Caco-2 (cell line): ENCODE data around the gene BEST1. TPM values are rescaled to one million over a fixed set of nuclear protein-coding genes. Genes with fewer than 3 reads are reported as not detected.

Experiments used
- BruUV-seq: library from RNA; stranded (reverse); fragments of 400-500 nt; replicated peaks from 2 replicates; lab custom pipeline; 2021; lab: Mats Ljungman, UMichigan
- CTCF ChIA-PET: fragments of 300-600 bp; sonication (Branson Sonifier 250); formaldehyde crosslinking; loops from one replicate; lab custom pipeline; 2022; ENCODE audit warnings: antibody characterized with exemption; lab: Charles Lee
- POLR2A ChIA-PET: fragments of 300-600 bp; sonication (Branson Sonifier 250); formaldehyde crosslinking; loops from one replicate; lab custom pipeline; 2022; ENCODE audit warnings: antibody characterized with exemption; lab: Charles Lee
- DNase-seq, 2 experiments: peaks; one replicate each; pipeline versions ENCODE4 v3.0.0 to v3.0.0-alpha.2; 2020 to 2022
- H3K27me3 ChIP-seq: replicated peaks from 2 replicates; pipeline ENCODE4 v1.6.0; 2011; ENCODE audit warnings: low read length; ENCODE audit not compliant: control insufficient read depth, insufficient read depth
- H3K36me3 ChIP-seq: 2 replicates; pipeline ENCODE4 v1.5.1; 2011; ENCODE audit warnings: low read length; ENCODE audit not compliant: control insufficient read depth, insufficient read depth
- H3K4me1 ChIP-seq: fragments of 250-450 bp; sonication (Bioruptor Pico); 2 replicates; pipeline ENCODE4 v1.5.1; 2020; ENCODE audit warnings: mild to moderate bottlenecking
- H3K4me3 ChIP-seq: 2 replicates; pipeline ENCODE4 v1.5.1; 2011; ENCODE audit warnings: low read depth, mild to moderate bottlenecking, control low read depth, low read length
- H3K9me3 ChIP-seq: fragments of 250-450 bp; sonication (Bioruptor Pico); 2 replicates; pipeline ENCODE4 v1.5.1; 2020; ENCODE audit warnings: mild to moderate bottlenecking, moderate library complexity
- H3K27ac Mint-ChIP-seq: one replicate; pipeline ENCODE4 v1.8.0; 2022; ENCODE audit warnings: mixed read lengths; ENCODE audit not compliant: unreplicated experiment
- H3K27me3 Mint-ChIP-seq: one replicate; pipeline ENCODE4 v1.8.0; 2022; ENCODE audit warnings: mixed read lengths; ENCODE audit not compliant: insufficient read depth, unreplicated experiment
- H3K36me3 Mint-ChIP-seq: one replicate; pipeline ENCODE4 v1.8.0; 2022; ENCODE audit warnings: mild to moderate bottlenecking, mixed read lengths; ENCODE audit not compliant: insufficient read depth, unreplicated experiment
- H3K4me1 Mint-ChIP-seq: one replicate; pipeline ENCODE4 v1.8.0; 2022; ENCODE audit warnings: low read depth, mixed read lengths; ENCODE audit not compliant: unreplicated experiment
- H3K4me3 Mint-ChIP-seq: one replicate; pipeline ENCODE4 v1.8.0; 2022; ENCODE audit warnings: mild to moderate bottlenecking, moderate library complexity, mixed read lengths; ENCODE audit not compliant: unreplicated experiment
- H3K9me3 Mint-ChIP-seq: one replicate; pipeline ENCODE4 v1.8.0; 2022; ENCODE audit warnings: mixed read lengths; ENCODE audit not compliant: unreplicated experiment
- CTCF ChIP-seq, 2 experiments: fragments of 200-600 bp in 1 of 2; IDR thresholded peaks; 1 replicate in 1 of 2; 2 replicates in 1 of 2; pipeline versions ENCODE4 v1.5.1 to v1.8.0; 2011 to 2022; ENCODE audit warnings: antibody characterized with exemption in 1 of 2, control low read depth in 1 of 2, inconsistent platforms in 1 of 2, low read depth in 1 of 2, low read length in 1 of 2, mild to moderate bottlenecking in 1 of 2, moderate library complexity in 1 of 2; ENCODE audit not compliant: insufficient read depth in 1 of 2, severe bottlenecking in 1 of 2, unreplicated experiment in 1 of 2
- intact Hi-C: fragments of 100-400 bp; cut with micrococcal nuclease; formaldehyde crosslinking; loops from one replicate; pipeline ENCODE4 v1.10.0; 2022; ENCODE audit not compliant: unreplicated experiment
- total RNA-seq: library from RNA; stranded (reverse); gene quantifications from 2 replicates; pipeline ENCODE4 v1.2.3, GENCODE V29; 2022

Gene BEST1
- total RNA-seq, 1 experiment from 2014 or later = 6.7 TPM

DNA sequence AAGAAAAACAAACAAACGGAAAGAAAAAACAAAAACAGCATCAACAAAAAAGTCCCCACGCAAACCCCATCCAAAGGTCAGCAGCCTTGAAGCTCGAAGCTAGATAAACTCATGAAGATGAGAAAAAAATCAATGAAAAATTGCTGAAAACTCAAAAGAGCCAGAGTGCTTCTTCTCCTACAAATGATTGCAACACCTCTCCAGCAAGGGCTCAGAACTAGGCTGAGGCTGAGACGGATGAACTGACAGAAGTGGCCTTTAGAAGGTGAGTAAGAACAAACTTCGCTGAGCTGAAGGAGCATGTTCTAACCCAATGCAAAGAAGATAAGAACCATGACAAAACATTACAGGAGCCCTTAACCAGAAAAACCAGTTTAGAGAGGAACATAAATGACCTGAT, 35.7 kb downstream of the BEST1 start:
- H3K9me3 ChIP-seq = no peaks in the 10 kb centered on the region
- Mint-ChIP-seq H3K4me1 (peaks cover 14% of the 10 kb centered on the region), H3K27me3 (no peaks in the 10 kb centered on the region), H3K4me3 (peak overlapping the region; percentile 52), H3K9me3 (peaks cover 37% of the 10 kb centered on the region), H3K27ac (peak overlapping the region; percentile 85), H3K36me3 (peaks cover 17% of the 10 kb centered on the region)
- no peak for TF ChIP-seq CTCF (IDR thresholded peaks at IDR 0.05; ENCODE audit: insufficient read depth in 1 of 2, low read depth in 1 of 2, low read length in 1 of 2, severe bottlenecking in 1 of 2, unreplicated experiment in 1 of 2)
- peak; percentile 84 to 87 for DNase-seq
- no TSS peak for BruUV-seq
- ChIA-PET POLR2A (interaction anchor here (0.6 to 1.9 kb wide), 5 partner anchors 9 to 36 kb away, joined by 3 to 25 read pairs (median 5); partner anchors contain the start of gene FTH1), CTCF (interaction anchor here (0.6 to 1.3 kb wide), 7 partner anchors 13 to 96 kb away, joined by 3 to 5 read pairs (median 4); no protein-coding TSS in a partner anchor)
- intact Hi-C loops = loop anchor here (1.0 to 5.0 kb wide), 4 partner anchors 13 to 68 kb away; no protein-coding TSS in a partner anchor
- H3K36me3 ChIP-seq = no peaks in the 10 kb centered on the region
- peaks cover 22% of the 10 kb centered on the region for H3K4me1 ChIP-seq
- H3K27me3 ChIP-seq = no peaks in the 10 kb centered on the region
- no peak overlapping the region for H3K4me3 ChIP-seq

DNA sequence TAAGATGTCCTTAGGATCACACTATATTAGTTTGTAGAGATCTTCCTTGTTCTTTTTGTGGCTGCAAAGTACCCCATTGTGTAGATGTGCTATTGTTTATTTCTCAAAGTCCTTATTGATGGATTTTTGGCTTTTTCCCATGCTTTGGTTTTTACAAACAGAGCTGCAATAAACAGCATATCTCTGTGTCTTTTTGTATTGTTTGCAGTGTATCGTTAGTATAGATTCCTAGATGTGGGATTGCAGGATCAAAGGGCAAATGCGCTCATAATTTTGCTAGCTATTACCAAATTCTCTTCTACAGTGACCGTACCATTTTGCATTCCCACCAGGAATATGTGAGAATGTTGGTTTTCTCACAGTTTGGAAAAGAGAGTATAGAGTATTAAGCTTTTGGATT, 44.8 kb downstream of the BEST1 start:
- H3K9me3 ChIP-seq = peaks cover 16% of the 10 kb centered on the region
- no peaks in the 10 kb centered on the region for H3K27me3 ChIP-seq
- Mint-ChIP-seq H3K4me3 (no peak overlapping the region), H3K4me1 (peaks cover 7% of the 10 kb centered on the region), H3K27me3 (no peaks in the 10 kb centered on the region), H3K9me3 (peaks cover 20% of the 10 kb centered on the region), H3K36me3 (peaks cover 10% of the 10 kb centered on the region), H3K27ac (no peak overlapping the region)
- ChIA-PET POLR2A (no interaction called here), CTCF (no interaction called here)
- no peak for TF ChIP-seq CTCF (IDR thresholded peaks at IDR 0.05; ENCODE audit: insufficient read depth in 1 of 2, low read depth in 1 of 2, low read length in 1 of 2, severe bottlenecking in 1 of 2, unreplicated experiment in 1 of 2)
- H3K4me1 ChIP-seq = no peaks in the 10 kb centered on the region
- H3K4me3 ChIP-seq = no peak overlapping the region
- BruUV-seq = no TSS peak
- H3K36me3 ChIP-seq = no peaks in the 10 kb centered on the region; the same call in 1 of the 2 replicates
- DNase-seq = no peak
- intact Hi-C loops = no loop called here

DNA sequence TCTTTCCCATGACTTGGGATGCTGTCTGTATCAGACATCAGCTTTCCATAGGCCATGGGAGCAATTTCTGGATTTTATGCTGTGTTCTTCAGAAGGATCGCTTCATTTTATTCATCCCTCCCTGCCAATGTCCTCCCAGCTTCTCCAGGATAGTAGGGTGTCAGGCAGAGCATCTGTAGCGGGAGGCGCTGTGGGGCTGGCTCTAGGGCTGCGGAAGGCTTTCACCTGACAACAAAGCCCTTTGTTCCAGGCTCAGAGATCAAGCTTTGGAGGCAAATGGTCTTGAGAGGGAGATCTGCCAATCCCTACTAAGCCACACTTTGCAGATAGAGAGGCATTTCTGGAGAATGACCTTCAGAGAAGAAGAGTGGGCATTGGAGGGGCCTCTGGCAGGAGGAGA, 46.8 kb downstream of the BEST1 start:
- intact Hi-C loops = no loop called here
- Histone ChIP-seq H3K4me3 (no peak overlapping the region), H3K9me3 (peaks cover 17% of the 10 kb centered on the region), H3K27me3 (no peaks in the 10 kb centered on the region), H3K36me3 (no peaks in the 10 kb centered on the region; the same call in 1 of the 2 replicates), H3K4me1 (no peaks in the 10 kb centered on the region)
- peaks cover 7% of the 10 kb centered on the region for H3K4me1 Mint-ChIP-seq
- DNase-seq = no peak
- POLR2A ChIA-PET = no interaction called here
- H3K4me3 Mint-ChIP-seq = no peak overlapping the region
- H3K36me3 Mint-ChIP-seq = peaks cover 10% of the 10 kb centered on the region
- no peaks in the 10 kb centered on the region for H3K27me3 Mint-ChIP-seq
- no TSS peak for BruUV-seq
- peaks cover 19% of the 10 kb centered on the region for H3K9me3 Mint-ChIP-seq
- no peak overlapping the region for H3K27ac Mint-ChIP-seq
- no peak for TF ChIP-seq CTCF (IDR thresholded peaks at IDR 0.05; ENCODE audit: insufficient read depth in 1 of 2, low read depth in 1 of 2, low read length in 1 of 2, severe bottlenecking in 1 of 2, unreplicated experiment in 1 of 2)
- CTCF ChIA-PET = no interaction called here
